CD4-positive, alpha-beta T cell (primary cell): ENCODE measurements around the gene BANF2. TPM values are rescaled to one million over a fixed set of nuclear protein-coding genes. Genes with fewer than 3 reads are reported as not detected.

Experiments used
- ATAC-seq: fragments of 200-7000 bp; cut with Tn5 transposase; one replicate; pipeline ENCODE4 v1.10.0; 2022; ENCODE audit warnings: mild to moderate bottlenecking; ENCODE audit not compliant: poor library complexity
- CTCF ChIA-PET: fragments of 350-600 bp; sonication (Branson Sonifier 250); formaldehyde crosslinking; loops from one replicate; lab custom pipeline; 2021; ENCODE audit warnings: antibody characterized with exemption, inconsistent platforms; lab: Charles Lee
- POLR2A ChIA-PET: fragments of 350-600 bp; sonication (Branson Sonifier 250); formaldehyde crosslinking; loops from one replicate; lab custom pipeline; 2021; ENCODE audit warnings: antibody characterized with exemption, inconsistent platforms; lab: Charles Lee
- DNase-seq, 14 experiments: peaks; one replicate each; pipeline ENCODE4 v3.0.0-alpha.2; 2013 to 2020; ENCODE audit warnings: mixed read lengths in 2 of 14
- H3K27ac ChIP-seq, 2 donors: one replicate each; pipeline versions ENCODE4 v1.5.1 to v1.7.0; 2013; ENCODE audit warnings: low read length in 2 of 2, low read depth in 1 of 2, mild to moderate bottlenecking in 1 of 2
- H3K27me3 ChIP-seq, 2 experiments: 1 replicate in 1 of 2; 2 replicates in 1 of 2; pipeline versions ENCODE4 v1.6.1 to v1.7.0; 2013; ENCODE audit warnings: low read length in 2 of 2, control low read depth in 1 of 2, mild to moderate bottlenecking in 1 of 2, moderate library complexity in 1 of 2; ENCODE audit not compliant: insufficient read depth in 2 of 2, control insufficient read depth in 1 of 2
- H3K36me3 ChIP-seq: one replicate; pipeline ENCODE4 v1.6.1; 2013; ENCODE audit warnings: low read length, control low read depth; ENCODE audit not compliant: insufficient read depth
- H3K4me1 ChIP-seq: one replicate; pipeline ENCODE4 v1.6.1; 2013; ENCODE audit warnings: low read length, control low read depth; ENCODE audit not compliant: insufficient read depth
- H3K4me3 ChIP-seq: one replicate; pipeline ENCODE4 v1.5.1; 2013; ENCODE audit warnings: mild to moderate bottlenecking, low read length, moderate library complexity
- H3K9me3 ChIP-seq, 2 experiments: 1 replicate in 1 of 2; 2 replicates in 1 of 2; pipeline versions ENCODE4 v1.6.1 to v1.7.0; 2013; ENCODE audit warnings: low read length in 2 of 2, mild to moderate bottlenecking in 2 of 2, control low read depth in 1 of 2, moderate library complexity in 1 of 2; ENCODE audit not compliant: control insufficient read depth in 1 of 2, insufficient read depth in 1 of 2
- H3K27ac Mint-ChIP-seq: one replicate; pipeline ENCODE4 v1.8.0; 2020; ENCODE audit warnings: mixed read lengths
- H3K27me3 Mint-ChIP-seq: one replicate; pipeline ENCODE4 v1.8.0; 2021; ENCODE audit warnings: mixed read lengths
- H3K36me3 Mint-ChIP-seq: one replicate; pipeline ENCODE4 v1.8.0; 2021; ENCODE audit warnings: low read depth, mixed read lengths
- H3K4me1 Mint-ChIP-seq: one replicate; pipeline ENCODE4 v1.8.0; 2021; ENCODE audit warnings: low read depth, mixed read lengths
- H3K4me3 Mint-ChIP-seq: one replicate; pipeline ENCODE4 v1.8.0; 2020; ENCODE audit warnings: mild to moderate bottlenecking, mixed read lengths
- H3K9me3 Mint-ChIP-seq: one replicate; pipeline ENCODE4 v1.8.0; 2020; ENCODE audit warnings: mixed read lengths
- CTCF ChIP-seq: fragments of 200-600 bp; IDR thresholded peaks from one replicate; pipeline ENCODE4 v1.8.0; 2022; ENCODE audit warnings: antibody characterized with exemption, mild to moderate bottlenecking
- intact Hi-C, 2 experiments: fragments of 100-400 bp; cut with DNase I in 1 of 2; cut with micrococcal nuclease in 1 of 2; formaldehyde crosslinking; loops; one replicate each; pipeline versions ENCODE4 v1.15.1 to v1.9.0; 2023 to 2025; cut with DNase I, micrococcal nuclease
- total RNA-seq, 174 experiments: library from RNA in 2 of 174; stranded (reverse) in 2 of 174; gene quantifications; one replicate each; pipeline ENCODE4 v1.2.3 and lab custom pipeline; 2021 to 2026

Gene BANF2
- total RNA-seq, 2 experiments from 2014 or later: not detected

- no peak for TF ChIP-seq CTCF
- Mint-ChIP-seq H3K27ac (no peak overlapping the region), H3K4me3 (no peak overlapping the region), H3K27me3 (no peaks in the 10 kb centered on the region), H3K4me1 (no peaks in the 10 kb centered on the region), H3K36me3 (no peaks in the 10 kb centered on the region), H3K9me3 (peaks cover 4% of the 10 kb centered on the region)
- Histone ChIP-seq H3K36me3 (no peaks in the 10 kb centered on the region), H3K27me3 (no peaks in the 10 kb centered on the region), H3K4me1 (no peaks in the 10 kb centered on the region), H3K27ac (no peak overlapping the region), H3K9me3 (peaks cover 0 to 6% of the 10 kb centered on the region in 2 experiments), H3K4me3 (no peak overlapping the region)
- ChIA-PET POLR2A (no interaction called here), CTCF (no interaction called here)
- intact Hi-C loops: no loop called here
- ATAC-seq (no peak), DNase-seq (no peak)
These were observed 83.9 kb downstream of the BANF2 start for GRCh38 chr20:17783671-17784070.

GRCh38 chr20:17785007-17785406 is 85.2 kb downstream of the BANF2 start:
- CTCF ChIA-PET: no interaction called here
- Mint-ChIP-seq H3K4me1 (no peaks in the 10 kb centered on the region), H3K27me3 (no peaks in the 10 kb centered on the region), H3K36me3 (no peaks in the 10 kb centered on the region), H3K27ac (no peak overlapping the region), H3K9me3 (peaks cover 4% of the 10 kb centered on the region), H3K4me3 (no peak overlapping the region)
- Histone ChIP-seq H3K4me1 (no peaks in the 10 kb centered on the region), H3K27ac (no peak overlapping the region), H3K36me3 (no peaks in the 10 kb centered on the region), H3K9me3 (no peaks in the 10 kb centered on the region), H3K27me3 (no peaks in the 10 kb centered on the region), H3K4me3 (no peak overlapping the region)
- DNase-seq (no peak), ATAC-seq (no peak)
- no peak for TF ChIP-seq CTCF
- intact Hi-C loops: no loop called here
- POLR2A ChIA-PET: no interaction called here

Other genes with a start within 250 kb of the BANF2 start
- under 1 TPM; 0.27 to 0.42 TPM for gene BFSP1, start 168.6 kb upstream of the BANF2 start, total RNA-seq
- 10 to 100 TPM; 36.0 to 38.9 TPM for gene DSTN, start 129.9 kb upstream of the BANF2 start, total RNA-seq
- 10 to 100 TPM; 26.4 to 27.2 TPM for gene RRBP1, start 17.7 kb upstream of the BANF2 start, total RNA-seq